Thyroid gland (tissue), 4 donors: ENCODE data around the gene RPN2. TPM values are rescaled to one million over a fixed set of nuclear protein-coding genes. Genes with fewer than 3 reads are reported as not detected.

Source experiments
- DNase-seq, 2 donors: peaks; one replicate each; pipeline ENCODE4 v3.0.0-alpha.2; 2019
- H3K27ac ChIP-seq, 3 donors: fragments of 200-600 bp; sonication (generic); 1 replicate in 2 of 3; 2 replicates in 1 of 3; pipeline ENCODE4 v1.5.1; 2016 to 2019; ENCODE audit warnings: mild to moderate bottlenecking in 1 of 3, moderate library complexity in 1 of 3
- H3K27me3 ChIP-seq: fragments of 200-600 bp; sonication (generic); one replicate; pipeline ENCODE4 v1.5.1; 2019
- H3K36me3 ChIP-seq, 2 donors: fragments of 200-600 bp; sonication (generic); one replicate each; pipeline ENCODE4 v1.5.1; 2016 to 2019
- H3K4me1 ChIP-seq, 2 donors: fragments of 200-600 bp; sonication (generic); one replicate each; pipeline ENCODE4 v1.5.1; 2017 to 2019
- H3K4me3 ChIP-seq, 3 donors: fragments of 200-600 bp; sonication (generic); replicated peaks in 1 of 3; 1 replicate in 2 of 3; 2 replicates in 1 of 3; pipeline ENCODE4 v1.5.1; 2016; ENCODE audit warnings: mild to moderate bottlenecking in 1 of 3
- H3K9me3 ChIP-seq: fragments of 200-600 bp; sonication (generic); one replicate; pipeline ENCODE4 v1.5.1; 2017
- POLR2A ChIP-seq, 2 donors: fragments of 450-650 bp; IDR thresholded peaks; one replicate each; pipeline ENCODE4 v1.6.1; 2017; ENCODE audit warnings: antibody characterized with exemption in 2 of 2, mild to moderate bottlenecking in 2 of 2, moderate library complexity in 1 of 2
- WGBS, 2 donors: methylation state at CpG; one replicate each; pipeline ENCODE4 v1.1.5; 2017; 5-methylcytosine and 5-hydroxymethylcytosine counted together
- intact Hi-C: fragments of 100-400 bp; cut with DNase I; formaldehyde crosslinking; loops from one replicate; pipeline ENCODE4 v1.15.1; 2023
- total RNA-seq, 4 donors: library from RNA; depleted of rRNA; stranded (reverse); fragments of >200 nt; gene quantifications; one replicate each; pipeline ENCODE4 v1.2.3, GENCODE V29; 2016
- TF ChIP-seq, protein P1 (sequence below), 6 experiments: fragments of 200-600 bp in 3 of 6; fragments of 450-650 bp in 3 of 6; sonication (generic) in 3 of 6; IDR thresholded peaks; one replicate each; pipeline ENCODE4 v1.5.1; 2016 to 2019; ENCODE audit warnings: antibody characterized with exemption in 6 of 6, mild to moderate bottlenecking in 2 of 6, inconsistent platforms in 1 of 6, moderate library complexity in 1 of 6

Gene RPN2
- total RNA-seq, 4 donors from 2014 or later = 175 to 342 (median 296) TPM

DNA sequence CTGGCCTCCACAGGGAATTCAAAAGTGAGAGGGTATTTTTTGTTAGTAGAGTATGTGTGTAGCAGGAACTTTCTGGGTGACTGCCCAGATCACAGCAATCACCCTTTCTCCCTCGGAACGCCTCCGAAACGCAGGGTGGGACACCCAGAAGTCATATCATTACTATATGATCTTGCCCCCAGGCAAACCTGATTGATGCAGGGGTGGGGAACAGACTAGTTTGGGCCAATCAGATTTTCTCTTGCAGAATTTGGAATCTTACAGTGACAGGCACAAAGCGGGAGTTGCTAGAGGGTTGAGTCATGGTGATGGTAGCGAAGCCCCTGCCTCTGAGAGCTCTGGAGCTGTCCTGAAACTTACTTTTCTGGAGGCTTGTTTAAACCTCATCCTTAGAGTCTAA lies 16.5 kb upstream of the RPN2 start:
- no peaks in the 10 kb centered on the region for H3K27me3 ChIP-seq
- TF ChIP-seq, protein P1, sequence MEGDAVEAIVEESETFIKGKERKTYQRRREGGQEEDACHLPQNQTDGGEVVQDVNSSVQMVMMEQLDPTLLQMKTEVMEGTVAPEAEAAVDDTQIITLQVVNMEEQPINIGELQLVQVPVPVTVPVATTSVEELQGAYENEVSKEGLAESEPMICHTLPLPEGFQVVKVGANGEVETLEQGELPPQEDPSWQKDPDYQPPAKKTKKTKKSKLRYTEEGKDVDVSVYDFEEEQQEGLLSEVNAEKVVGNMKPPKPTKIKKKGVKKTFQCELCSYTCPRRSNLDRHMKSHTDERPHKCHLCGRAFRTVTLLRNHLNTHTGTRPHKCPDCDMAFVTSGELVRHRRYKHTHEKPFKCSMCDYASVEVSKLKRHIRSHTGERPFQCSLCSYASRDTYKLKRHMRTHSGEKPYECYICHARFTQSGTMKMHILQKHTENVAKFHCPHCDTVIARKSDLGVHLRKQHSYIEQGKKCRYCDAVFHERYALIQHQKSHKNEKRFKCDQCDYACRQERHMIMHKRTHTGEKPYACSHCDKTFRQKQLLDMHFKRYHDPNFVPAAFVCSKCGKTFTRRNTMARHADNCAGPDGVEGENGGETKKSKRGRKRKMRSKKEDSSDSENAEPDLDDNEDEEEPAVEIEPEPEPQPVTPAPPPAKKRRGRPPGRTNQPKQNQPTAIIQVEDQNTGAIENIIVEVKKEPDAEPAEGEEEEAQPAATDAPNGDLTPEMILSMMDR (IDR thresholded peaks at IDR 0.05) = no peak
- TF ChIP-seq POLR2A (IDR thresholded peaks at IDR 0.05) = no peak
- no peak for DNase-seq
- whole genome bisulfite sequencing, 2 donors = 51 to 71% methylated on average over 6 of the region's 6 CpGs
- no peaks in the 10 kb centered on the region for H3K36me3 ChIP-seq
- intact Hi-C loops = no loop called here
- peaks cover 19 to 38% of the 10 kb centered on the region in 2 donors for H3K4me1 ChIP-seq
- H3K4me3 ChIP-seq = no peak overlapping the region
- H3K27ac ChIP-seq = no peak overlapping the region
- H3K9me3 ChIP-seq = no peaks in the 10 kb centered on the region

DNA sequence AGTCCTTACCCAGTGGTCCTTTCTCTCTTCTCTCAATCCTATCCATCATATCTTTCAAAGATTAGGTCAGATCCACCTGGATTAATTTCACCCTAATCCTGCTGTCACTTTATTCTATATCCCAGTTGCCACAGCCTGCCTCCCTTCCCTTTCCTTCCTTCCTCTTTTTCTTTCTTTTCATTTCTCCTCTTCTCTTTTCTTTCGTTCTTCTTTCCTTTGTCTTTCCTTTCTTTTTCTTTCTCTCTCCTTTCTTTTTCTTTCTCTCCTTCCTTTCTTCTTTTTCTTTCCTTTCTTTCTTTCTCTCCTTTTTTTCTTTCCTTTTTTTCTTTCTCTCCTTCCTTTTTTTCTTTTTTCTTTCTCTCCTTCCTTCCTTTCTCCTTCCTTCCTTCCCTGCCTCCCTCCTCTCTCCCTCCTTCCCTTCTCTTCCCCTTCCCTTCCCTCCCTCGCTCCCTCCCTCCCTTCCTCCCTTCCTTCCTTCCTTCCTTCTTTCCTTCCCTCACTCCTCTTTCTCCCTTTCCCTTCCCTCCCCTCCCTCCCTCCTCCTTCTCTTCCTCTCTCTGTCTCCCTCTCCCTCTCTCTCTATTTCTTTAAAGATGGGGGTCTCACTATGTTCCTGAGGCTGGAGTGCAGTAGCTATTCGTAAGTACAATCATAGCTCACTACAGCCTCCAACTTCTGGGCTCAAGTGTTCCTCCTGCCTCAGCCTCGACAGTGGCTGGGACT lies 15.1 kb upstream of the RPN2 start:
- Histone ChIP-seq H3K4me1 (peaks cover 11 to 25% of the 10 kb centered on the region in 2 donors), H3K9me3 (no peaks in the 10 kb centered on the region), H3K36me3 (no peaks in the 10 kb centered on the region), H3K27me3 (no peaks in the 10 kb centered on the region), H3K27ac (no peak overlapping the region), H3K4me3 (no peak overlapping the region)
- intact Hi-C loops = no loop called here
- TF ChIP-seq, protein P1 (IDR thresholded peaks at IDR 0.05) = no peak
- no peak for TF ChIP-seq POLR2A (IDR thresholded peaks at IDR 0.05)
- 92 to 93% methylated on average over 4 of the region's 4 CpGs for WGBS, 2 donors
- no peak for DNase-seq

DNA sequence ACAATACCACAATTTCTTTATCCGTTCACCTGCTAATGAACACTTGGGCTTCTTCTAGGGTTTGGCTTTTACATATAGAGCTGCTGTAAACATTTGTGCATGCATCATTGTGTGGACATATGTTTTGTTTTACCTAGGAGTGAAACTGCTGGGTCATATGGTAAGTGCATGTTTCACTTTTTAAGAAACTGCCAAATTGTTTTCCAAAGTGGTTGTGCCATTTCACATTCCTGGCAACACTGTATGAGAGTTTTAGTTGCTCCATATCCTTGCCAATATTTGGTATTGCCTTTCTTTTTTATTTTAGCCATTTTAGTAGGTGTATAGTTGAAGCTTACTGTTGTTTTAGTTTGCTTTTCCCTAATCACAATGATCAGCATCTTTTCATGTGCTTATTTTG lies 14.1 kb upstream of the RPN2 start:
- Histone ChIP-seq H3K4me3 (no peak overlapping the region), H3K36me3 (no peaks in the 10 kb centered on the region), H3K27me3 (no peaks in the 10 kb centered on the region), H3K9me3 (no peaks in the 10 kb centered on the region), H3K27ac (no peak overlapping the region), H3K4me1 (peaks cover 5 to 16% of the 10 kb centered on the region in 2 donors)
- WGBS, 2 donors = 98% methylated on average over 1 of the region's 1 CpG
- no peak for TF ChIP-seq POLR2A (IDR thresholded peaks at IDR 0.05)
- TF ChIP-seq, protein P1 (IDR thresholded peaks at IDR 0.05) = no peak
- DNase-seq = no peak
- intact Hi-C loops = no loop called here

DNA sequence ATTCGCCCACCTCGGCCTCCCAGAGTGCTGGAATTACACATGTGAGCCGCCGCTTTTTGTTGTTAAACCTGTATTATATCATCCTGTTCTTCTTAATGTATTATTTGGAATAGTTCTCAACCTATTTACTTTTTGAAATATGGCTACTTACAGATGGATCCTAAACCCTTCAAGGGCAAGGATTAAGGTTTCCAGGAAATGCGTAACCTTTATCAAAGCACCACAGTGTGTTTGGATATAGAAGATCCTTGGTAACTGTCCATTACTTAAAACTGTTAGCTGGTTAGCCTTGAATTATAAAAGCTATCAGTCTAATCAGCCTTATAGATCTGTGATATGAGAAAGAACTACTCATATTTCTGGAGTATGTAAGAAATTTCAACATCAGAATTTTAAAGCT lies 12.3 kb upstream of the RPN2 start:
- Histone ChIP-seq H3K27ac (no peak overlapping the region), H3K36me3 (no peaks in the 10 kb centered on the region), H3K4me1 (peaks cover 0 to 5% of the 10 kb centered on the region in 2 donors), H3K4me3 (no peak overlapping the region), H3K27me3 (no peaks in the 10 kb centered on the region), H3K9me3 (no peaks in the 10 kb centered on the region)
- DNase-seq = no peak
- intact Hi-C loops = no loop called here
- 96% methylated on average over 5 of the region's 5 CpGs for WGBS, 2 donors
- TF ChIP-seq, protein P1 (IDR thresholded peaks at IDR 0.05) = no peak
- no peak for TF ChIP-seq POLR2A (IDR thresholded peaks at IDR 0.05)

DNA sequence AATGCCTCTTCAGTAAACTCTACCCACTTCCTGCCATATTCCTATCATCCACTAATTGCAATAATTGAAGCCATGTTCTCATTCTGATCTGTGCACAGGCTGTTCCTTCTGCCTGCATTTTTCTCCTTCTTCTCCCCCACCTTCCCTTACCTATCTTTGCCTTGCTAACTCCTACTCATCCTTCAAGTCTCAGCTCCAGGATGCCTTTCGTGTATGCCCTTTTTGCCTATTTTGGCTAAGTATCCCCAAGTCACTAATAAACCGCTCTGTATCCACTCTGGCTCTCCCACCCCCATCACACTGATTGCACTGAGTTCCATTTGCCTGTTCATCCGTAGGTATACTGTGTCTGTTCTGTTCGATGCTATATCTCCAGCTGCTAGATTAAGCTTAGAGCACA lies 6.3 kb upstream of the RPN2 start:
- intact Hi-C loops = no loop called here
- TF ChIP-seq POLR2A (IDR thresholded peaks at IDR 0.05) = no peak
- TF ChIP-seq, protein P1 (IDR thresholded peaks at IDR 0.05) = no peak
- H3K4me1 ChIP-seq = peaks cover 0 to 5% of the 10 kb centered on the region in 2 donors
- no peaks in the 10 kb centered on the region for H3K27me3 ChIP-seq
- H3K9me3 ChIP-seq = no peaks in the 10 kb centered on the region
- H3K27ac ChIP-seq = no peak overlapping the region
- 95 to 97% methylated on average over 4 of the region's 4 CpGs for WGBS, 2 donors
- H3K36me3 ChIP-seq = no peaks in the 10 kb centered on the region
- no peak overlapping the region for H3K4me3 ChIP-seq
- DNase-seq = no peak
